Smooth muscle cell of the umbilical artery (primary cell): Measurements from ENCODE around the gene LRRC42. TPM values are rescaled to one million over a fixed set of nuclear protein-coding genes. Genes with fewer than 3 reads are reported as not detected.

Experiments used
- total RNA-seq: library from RNA; depleted of rRNA; stranded (reverse); fragments of >200 nt; gene quantifications from 2 replicates; pipeline ENCODE4 v1.2.3, GENCODE V29; 2014

The LRRC42 gene, protein sequence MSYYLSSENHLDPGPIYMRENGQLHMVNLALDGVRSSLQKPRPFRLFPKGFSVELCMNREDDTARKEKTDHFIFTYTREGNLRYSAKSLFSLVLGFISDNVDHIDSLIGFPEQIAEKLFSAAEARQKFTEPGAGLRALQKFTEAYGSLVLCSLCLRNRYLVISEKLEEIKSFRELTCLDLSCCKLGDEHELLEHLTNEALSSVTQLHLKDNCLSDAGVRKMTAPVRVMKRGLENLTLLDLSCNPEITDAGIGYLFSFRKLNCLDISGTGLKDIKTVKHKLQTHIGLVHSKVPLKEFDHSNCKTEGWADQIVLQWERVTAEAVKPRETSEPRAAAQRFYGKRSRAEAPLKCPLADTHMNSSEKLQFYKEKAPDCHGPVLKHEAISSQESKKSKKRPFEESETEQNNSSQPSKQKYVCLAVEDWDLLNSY
- 24.3 and 33.9 TPM in 2 replicates for total RNA-seq

DNA sequence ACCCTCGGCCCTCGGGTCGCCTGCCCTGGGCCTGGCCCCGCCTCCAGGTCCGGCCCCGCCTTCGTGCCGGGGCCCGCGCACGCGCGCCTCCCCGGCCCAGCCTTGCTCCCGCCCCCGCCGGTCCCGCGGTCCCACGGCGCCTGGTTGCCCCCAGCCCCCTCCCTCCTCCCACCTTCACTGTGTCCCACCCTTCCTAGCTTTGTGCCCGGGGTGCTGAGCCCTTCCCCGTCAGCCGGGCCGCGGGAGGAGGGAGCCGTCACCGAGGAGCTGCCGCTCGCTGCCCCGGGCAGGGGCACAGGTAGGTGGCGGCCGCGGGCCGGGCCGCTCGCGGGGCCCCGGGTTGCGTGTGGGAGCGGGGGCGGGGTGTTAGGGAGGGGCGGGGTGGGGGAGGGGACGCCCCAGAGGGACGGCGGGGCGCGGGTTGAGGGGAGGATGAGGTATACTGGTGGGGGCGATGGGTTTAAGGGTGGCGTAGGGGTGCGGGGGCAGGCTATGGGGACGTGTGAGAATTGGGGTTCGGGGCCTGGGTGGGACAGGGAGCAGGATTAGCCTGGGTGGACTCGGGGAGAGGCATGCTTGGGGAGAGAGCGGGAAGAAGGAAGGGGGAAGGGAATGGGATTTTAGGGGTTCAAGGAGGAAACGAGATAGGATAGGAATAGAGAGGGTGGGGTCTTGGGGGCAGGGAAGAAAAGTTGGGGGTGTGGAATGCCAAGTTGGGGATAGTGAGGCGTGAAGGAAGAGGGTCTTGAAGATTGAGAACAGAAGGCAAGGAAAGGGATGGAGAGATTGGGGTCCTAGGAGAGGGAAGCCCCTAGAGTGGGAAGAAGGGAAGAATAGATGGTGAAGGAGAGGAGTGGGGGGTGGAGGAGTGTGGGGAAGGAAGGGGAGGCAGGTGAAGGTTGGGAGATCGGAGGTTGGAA is at the start of gene LRRC42:
Gene LRRC42, plus strand, starts transcription at position 99 of the 920 bp plus-strand sequence. CDS start 5,650 bp downstream, outside the sequence.

DNA sequence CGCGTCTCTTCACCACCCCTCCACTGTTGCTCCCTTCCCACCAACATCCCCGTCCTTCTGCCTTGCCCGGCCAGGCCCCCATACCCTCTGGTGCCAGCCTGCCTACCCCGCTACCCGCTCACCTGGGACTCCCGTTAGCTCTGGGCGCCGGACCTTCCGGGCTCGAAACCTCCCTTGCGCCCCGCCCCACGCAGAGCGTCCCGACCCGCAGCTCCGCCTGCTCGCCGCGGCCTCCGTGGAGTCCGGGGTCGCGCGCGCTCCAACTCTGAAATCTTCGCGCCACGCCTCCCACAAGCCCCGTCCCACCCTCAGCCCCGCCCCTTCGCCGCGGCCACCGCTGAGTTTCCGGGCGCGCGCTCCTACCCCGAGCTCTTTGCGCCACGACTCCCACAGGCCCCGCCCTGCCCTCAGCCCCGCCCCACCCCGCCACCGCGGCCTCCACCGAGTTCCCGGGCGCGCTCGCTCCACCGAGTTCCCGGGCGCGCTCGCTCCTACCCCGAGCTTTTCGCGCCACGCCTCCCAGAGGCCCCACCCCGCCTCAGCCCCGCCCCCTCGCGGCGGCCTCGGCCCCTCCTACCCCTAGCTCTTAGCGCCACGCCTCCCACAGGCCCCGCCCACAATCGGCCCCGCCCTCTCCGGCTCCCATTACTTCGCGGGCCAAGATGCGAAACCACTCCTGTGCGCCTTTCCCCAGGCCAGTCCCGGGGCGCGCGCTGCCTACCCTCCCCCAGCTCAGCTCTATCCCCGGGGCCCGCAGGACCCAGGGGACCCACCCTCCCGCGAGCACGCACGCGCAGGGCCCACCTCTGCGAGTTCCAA is 508 bp upstream of the LRRC42 start, which contains the start of gene IFT25:
Gene IFT25, minus strand, starts transcription at position 267 of the 819 bp plus-strand sequence. CDS start 5,617 bp downstream, outside the sequence.

Other genes starting within 250 kb of the LRRC42 start
- 0.37 and 2.7 TPM in 2 replicates for gene GLIS1, start 207.2 kb upstream of the LRRC42 start, total RNA-seq
- 14.0 and 20.2 TPM in 2 replicates for gene NDC1, start 108.1 kb upstream of the LRRC42 start, total RNA-seq
- gene YIPF1, start 56.6 kb upstream of the LRRC42 start, total RNA-seq: 21.4 and 21.9 TPM in 2 replicates
- gene DIO1, start 52.2 kb upstream of the LRRC42 start, total RNA-seq: not detected in 2 replicates
- gene IFT25, start 651 bp upstream of the LRRC42 start, total RNA-seq: 14.0 and 14.9 TPM in 2 replicates
- not detected in 2 replicates for gene LDLRAD1, start 71.8 kb downstream of the LRRC42 start, total RNA-seq
- 313 and 741 TPM in 2 replicates for gene TMEM59, start 106.9 kb downstream of the LRRC42 start, total RNA-seq
- 3.0 and 3.8 TPM in 2 replicates for gene TCEANC2, start 107.3 kb downstream of the LRRC42 start, total RNA-seq
- 0.30 TPM in 1 of 2 replicates, not detected in the other for gene CDCP2, start 206.7 kb downstream of the LRRC42 start, total RNA-seq